PC-9 (cell line): Measurements from ENCODE around the gene VPS9D1. TPM values are rescaled to one million over a fixed set of nuclear protein-coding genes. Genes with fewer than 3 reads are reported as not detected.

Experiments
- BruUV-seq: library from RNA; stranded (reverse); fragments of 400-500 nt; replicated peaks from 2 replicates; lab custom pipeline; 2021; lab: Mats Ljungman, UMichigan
- CTCF ChIA-PET: fragments of 300-600 bp; sonication (Branson Sonifier 250); formaldehyde crosslinking; loops from one replicate; lab custom pipeline; 2022; ENCODE audit warnings: antibody characterized with exemption; lab: Charles Lee
- POLR2A ChIA-PET: fragments of 300-600 bp; sonication (Branson Sonifier 250); formaldehyde crosslinking; loops from one replicate; lab custom pipeline; 2022; ENCODE audit warnings: antibody characterized with exemption; ENCODE audit not compliant: unreplicated experiment; lab: Charles Lee
- DNase-seq, 2 experiments: peaks; one replicate each; pipeline versions ENCODE4 v3.0.0 to v3.0.0-alpha.2; 2015 to 2022; ENCODE audit warnings: mixed read lengths in 1 of 2
- H2AFZ ChIP-seq: fragments of 200-600 bp; sonication (generic); 2 replicates; pipeline ENCODE4 v1.8.1; 2017; ENCODE audit warnings: antibody characterized with exemption
- H3F3A ChIP-seq: fragments of 200-600 bp; sonication (generic); 2 replicates; pipeline ENCODE4 v1.8.1; 2017; ENCODE audit warnings: antibody characterized with exemption, mild to moderate bottlenecking, low read depth; ENCODE audit not compliant: insufficient read depth
- H3K27ac ChIP-seq: fragments of 200-600 bp; sonication (generic); 2 replicates; pipeline ENCODE4 v1.6.1; 2016; ENCODE audit warnings: mixed run types
- H3K27me3 ChIP-seq: fragments of 200-600 bp; sonication (generic); 2 replicates; pipeline ENCODE4 v1.6.1; 2016; ENCODE audit warnings: low read depth, mixed run types; ENCODE audit not compliant: insufficient read depth
- H3K36me3 ChIP-seq: fragments of 200-600 bp; sonication (generic); 2 replicates; pipeline ENCODE4 v1.6.1; 2016; ENCODE audit warnings: low read depth, mixed run types
- H3K4me1 ChIP-seq: fragments of 200-600 bp; sonication (generic); replicated peaks from 2 replicates; pipeline ENCODE4 v1.6.1; 2016; ENCODE audit warnings: mixed run types; ENCODE audit not compliant: insufficient read depth
- H3K4me2 ChIP-seq: fragments of 200-600 bp; sonication (generic); 2 replicates; pipeline ENCODE4 v1.6.1; 2017; ENCODE audit warnings: mixed run types
- H3K4me3 ChIP-seq: fragments of 200-600 bp; sonication (generic); 2 replicates; pipeline ENCODE4 v1.6.1; 2016; ENCODE audit warnings: mixed run types
- H3K79me2 ChIP-seq: fragments of 200-600 bp; sonication (generic); 2 replicates; pipeline ENCODE4 v1.6.1; 2017; ENCODE audit warnings: low read depth, mixed run types
- H3K9me2 ChIP-seq: fragments of 200-600 bp; sonication (generic); 2 replicates; pipeline ENCODE4 v1.8.1; 2017; ENCODE audit warnings: mild to moderate bottlenecking; ENCODE audit not compliant: insufficient read depth
- H3K9me3 ChIP-seq: fragments of 200-600 bp; sonication (generic); 2 replicates; pipeline ENCODE4 v1.8.1; 2016; ENCODE audit warnings: low read depth; ENCODE audit not compliant: insufficient read depth
- H4K20me1 ChIP-seq: fragments of 200-600 bp; sonication (generic); 2 replicates; pipeline ENCODE4 v1.8.1; 2017; ENCODE audit not compliant: insufficient read depth
- EZH2 ChIP-seq: fragments of 200-600 bp; sonication (generic); IDR thresholded peaks from 2 replicates; pipeline ENCODE4 v1.8.0; 2017; ENCODE audit warnings: antibody characterized with exemption, low read depth
- intact Hi-C: fragments of 100-400 bp; cut with micrococcal nuclease; formaldehyde crosslinking; loops from one replicate; pipeline ENCODE4 v1.10.0; 2022; ENCODE audit not compliant: unreplicated experiment
- total RNA-seq: library from RNA; stranded (reverse); gene quantifications from 2 replicates; pipeline ENCODE4 v1.2.3, GENCODE V29; 2021
- TF ChIP-seq, protein P1 (sequence below): fragments of 200-600 bp; sonication (generic); conservative IDR thresholded peaks from 2 replicates; pipeline ENCODE4 v1.6.1; 2017; ENCODE audit warnings: mixed run types, antibody characterized with exemption, mild to moderate bottlenecking, moderate library complexity

The VPS9D1 gene
- total RNA-seq, 1 experiment from 2014 or later, result 15.2 TPM

DNA sequence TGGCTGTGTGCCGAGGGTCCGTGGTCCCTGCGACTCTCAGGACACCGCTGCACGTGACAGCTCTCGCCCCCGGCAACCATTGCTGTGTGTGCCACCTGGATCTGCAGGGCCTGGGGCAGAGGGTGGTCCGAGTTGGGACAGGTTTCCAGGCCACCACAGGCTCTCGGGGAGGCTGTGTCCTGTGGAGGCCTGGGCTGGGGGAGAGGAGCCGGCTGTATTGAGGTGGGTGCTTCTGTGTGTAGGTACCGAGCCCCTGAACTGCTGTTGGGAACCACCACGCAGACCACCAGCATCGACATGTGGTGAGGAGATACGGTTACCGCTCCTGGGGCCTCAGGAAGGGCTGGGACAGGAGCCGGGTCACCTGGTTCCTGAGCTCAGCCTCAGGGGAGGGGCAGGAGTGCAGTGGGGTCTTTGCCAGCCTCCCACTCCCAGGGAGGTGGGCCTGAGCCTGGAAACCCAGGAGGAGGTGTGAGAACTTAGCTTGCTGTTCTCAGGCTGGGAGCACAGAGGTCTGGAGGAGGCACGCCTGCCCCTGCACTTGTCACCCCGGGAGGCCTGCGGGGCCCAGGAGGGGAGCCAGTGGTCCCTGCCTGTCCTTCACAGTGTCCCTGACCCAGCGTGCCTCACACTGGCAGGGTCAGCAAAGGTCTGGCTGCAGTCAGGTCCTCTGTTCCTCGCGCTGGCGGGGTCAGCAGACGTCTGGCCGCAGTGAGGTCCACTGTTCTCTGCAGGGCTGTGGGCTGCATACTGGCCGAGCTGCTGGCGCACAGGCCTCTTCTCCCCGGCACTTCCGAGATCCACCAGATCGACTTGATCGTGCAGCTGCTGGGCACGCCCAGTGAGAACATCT lies 26.5 kb downstream of the VPS9D1 start:
- POLR2A ChIA-PET, result interaction anchor here (0.6 kb wide), 1 partner anchor 12 kb away, joined by 5 read pairs; no protein-coding TSS in a partner anchor
- Histone ChIP-seq H3K27ac (no peak overlapping the region), H3K27me3 (no peaks in the 10 kb centered on the region), H3K36me3 (peaks cover 4% of the 10 kb centered on the region; the same call in 1 of the 2 replicates), H4K20me1 (peaks cover 20% of the 10 kb centered on the region), H2AFZ (no peak overlapping the region), H3K9me2 (no peaks in the 10 kb centered on the region), H3K79me2 (peaks cover 9% of the 10 kb centered on the region; the same call in 1 of the 2 replicates), H3K4me2 (no peak overlapping the region), H3K9me3 (no peaks in the 10 kb centered on the region), H3F3A (peaks cover 27% of the 10 kb centered on the region; the same call in 1 of the 2 replicates), H3K4me3 (no peak overlapping the region), H3K4me1 (no peaks in the 10 kb centered on the region)
- intact Hi-C loops, result no loop called here
- DNase-seq, result no peak
- no TSS peak for BruUV-seq
- CTCF ChIA-PET, result interaction anchor here (0.5 kb wide), 1 partner anchor 374 kb away, joined by 3 read pairs; no protein-coding TSS in a partner anchor
- no peak for TF ChIP-seq EZH2
- TF ChIP-seq, protein P1, sequence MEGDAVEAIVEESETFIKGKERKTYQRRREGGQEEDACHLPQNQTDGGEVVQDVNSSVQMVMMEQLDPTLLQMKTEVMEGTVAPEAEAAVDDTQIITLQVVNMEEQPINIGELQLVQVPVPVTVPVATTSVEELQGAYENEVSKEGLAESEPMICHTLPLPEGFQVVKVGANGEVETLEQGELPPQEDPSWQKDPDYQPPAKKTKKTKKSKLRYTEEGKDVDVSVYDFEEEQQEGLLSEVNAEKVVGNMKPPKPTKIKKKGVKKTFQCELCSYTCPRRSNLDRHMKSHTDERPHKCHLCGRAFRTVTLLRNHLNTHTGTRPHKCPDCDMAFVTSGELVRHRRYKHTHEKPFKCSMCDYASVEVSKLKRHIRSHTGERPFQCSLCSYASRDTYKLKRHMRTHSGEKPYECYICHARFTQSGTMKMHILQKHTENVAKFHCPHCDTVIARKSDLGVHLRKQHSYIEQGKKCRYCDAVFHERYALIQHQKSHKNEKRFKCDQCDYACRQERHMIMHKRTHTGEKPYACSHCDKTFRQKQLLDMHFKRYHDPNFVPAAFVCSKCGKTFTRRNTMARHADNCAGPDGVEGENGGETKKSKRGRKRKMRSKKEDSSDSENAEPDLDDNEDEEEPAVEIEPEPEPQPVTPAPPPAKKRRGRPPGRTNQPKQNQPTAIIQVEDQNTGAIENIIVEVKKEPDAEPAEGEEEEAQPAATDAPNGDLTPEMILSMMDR, result no peak

DNA sequence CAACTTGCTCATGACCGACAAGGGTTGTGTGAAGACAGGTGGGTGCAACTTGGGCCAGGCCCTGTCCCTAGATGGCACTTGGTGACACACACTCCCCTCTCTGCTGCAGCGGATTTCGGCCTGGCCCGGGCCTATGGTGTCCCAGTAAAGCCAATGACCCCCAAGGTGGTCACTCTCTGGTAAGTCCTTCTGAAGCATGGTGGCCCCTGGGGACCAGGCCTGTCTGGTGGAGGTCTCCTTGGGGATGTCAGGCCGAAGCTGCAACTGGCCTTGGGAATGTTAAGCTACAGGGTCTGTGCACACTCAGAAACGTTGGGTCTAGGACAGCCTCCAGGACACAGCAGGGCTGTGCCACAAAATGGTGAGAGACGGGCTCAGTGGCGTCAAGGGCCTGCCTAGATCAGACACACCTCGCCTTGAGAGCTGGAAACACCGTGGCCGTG lies 27.4 kb downstream of the VPS9D1 start:
- Histone ChIP-seq H2AFZ (no peak overlapping the region), H3K4me1 (peaks cover 2% of the 10 kb centered on the region), H3K4me3 (no peak overlapping the region), H3F3A (peaks cover 25% of the 10 kb centered on the region), H3K27ac (no peak overlapping the region), H3K9me2 (no peaks in the 10 kb centered on the region), H3K9me3 (no peaks in the 10 kb centered on the region), H3K4me2 (no peak overlapping the region), H3K79me2 (peaks cover 18% of the 10 kb centered on the region), H3K27me3 (no peaks in the 10 kb centered on the region), H4K20me1 (peaks cover 23% of the 10 kb centered on the region), H3K36me3 (peaks cover 5% of the 10 kb centered on the region; the same call in 1 of the 2 replicates)
- no peak for DNase-seq
- ChIA-PET POLR2A (interaction anchor here (0.6 kb wide), 2 partner anchors 13 to 94 kb away, joined by 5 to 6 read pairs; no protein-coding TSS in a partner anchor), CTCF (interaction anchor here (0.6 kb wide), 1 partner anchor 17 kb away, joined by 3 read pairs; no protein-coding TSS in a partner anchor)
- intact Hi-C loops, result no loop called here
- TF ChIP-seq, protein P1, result no peak
- TF ChIP-seq EZH2, result no peak
- no TSS peak for BruUV-seq

DNA sequence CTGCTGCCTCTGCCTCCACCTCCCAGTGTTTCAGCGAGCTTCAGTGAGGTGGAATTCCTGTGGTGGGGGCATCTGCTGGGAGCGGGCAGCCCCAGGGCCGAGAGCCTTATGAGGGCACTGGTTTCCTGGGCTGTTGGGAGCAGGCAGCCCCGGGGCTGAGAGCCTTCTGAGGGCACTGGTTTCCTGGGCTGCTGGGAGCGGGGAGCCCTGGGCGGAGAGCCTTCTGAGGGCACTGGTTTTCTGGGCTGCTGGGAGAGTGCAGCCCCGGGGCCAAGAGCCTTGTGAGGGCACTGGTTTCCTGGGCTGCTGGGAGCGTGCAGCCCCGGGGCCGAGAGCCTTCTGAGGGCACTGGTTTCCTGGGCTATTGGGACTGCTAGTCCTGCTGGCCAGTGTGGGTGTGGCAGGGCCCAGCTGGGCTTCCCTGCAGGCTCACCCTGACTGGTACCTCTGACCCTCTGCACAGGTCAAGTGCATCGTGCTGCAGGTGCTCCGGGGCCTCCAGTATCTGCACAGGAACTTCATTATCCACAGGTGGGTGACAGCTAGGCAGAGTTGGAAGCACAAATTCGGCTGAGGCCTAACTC lies 28.6 kb downstream of the VPS9D1 start:
- no peak overlapping the region for H3K4me3 ChIP-seq
- no peak overlapping the region for H3K27ac ChIP-seq
- ChIA-PET POLR2A (no interaction called here), CTCF (no interaction called here)
- intact Hi-C loops, result no loop called here
- peaks cover 35% of the 10 kb centered on the region for H3F3A ChIP-seq
- H3K9me2 ChIP-seq, result no peaks in the 10 kb centered on the region
- H3K36me3 ChIP-seq, result peaks cover 5% of the 10 kb centered on the region; the same call in 1 of the 2 replicates
- H4K20me1 ChIP-seq, result peaks cover 18% of the 10 kb centered on the region
- H3K9me3 ChIP-seq, result no peaks in the 10 kb centered on the region
- H3K79me2 ChIP-seq, result peaks cover 30% of the 10 kb centered on the region
- DNase-seq, result no peak
- H3K4me2 ChIP-seq, result no peak overlapping the region
- no peaks in the 10 kb centered on the region for H3K27me3 ChIP-seq
- BruUV-seq, result no TSS peak
- no peak for TF ChIP-seq EZH2
- TF ChIP-seq, protein P1, result no peak
- H2AFZ ChIP-seq, result no peak overlapping the region
- H3K4me1 ChIP-seq, result peaks cover 11% of the 10 kb centered on the region
